Thoracic aorta (tissue), 2 donors: ENCODE measurements around the gene TULP4. TPM values are rescaled to one million over a fixed set of nuclear protein-coding genes. Genes with fewer than 3 reads are reported as not detected.

Experiments
- ATAC-seq: fragments of 150-250 bp; one replicate; pipeline ENCODE4 v1.8.0; 2017; ENCODE audit warnings: low read depth; ENCODE audit not compliant: insufficient number of reproducible peaks, low FRiP score
- DNase-seq: peaks from one replicate; pipeline ENCODE4 v3.0.0-alpha.2; 2020; ENCODE audit warnings: low spot score
- H3K27ac ChIP-seq, 2 donors: fragments of 200-600 bp; sonication (generic); 1 replicate in 1 of 2; 2 replicates in 1 of 2; pipeline ENCODE4 v1.5.1; 2016; ENCODE audit warnings: mild to moderate bottlenecking in 2 of 2, moderate library complexity in 2 of 2
- H3K27me3 ChIP-seq: fragments of 200-600 bp; sonication (generic); replicated peaks from 2 replicates; pipeline ENCODE4 v1.6.0; 2016; ENCODE audit warnings: mild to moderate bottlenecking; ENCODE audit not compliant: insufficient read depth
- H3K36me3 ChIP-seq: fragments of 200-600 bp; sonication (generic); one replicate; pipeline ENCODE4 v1.5.1; 2016
- H3K4me1 ChIP-seq, 2 donors: fragments of 200-600 bp; sonication (generic); 1 replicate in 1 of 2; 2 replicates in 1 of 2; pipeline versions ENCODE4 v1.5.1 to v1.6.0; 2016; ENCODE audit warnings: low read depth in 2 of 2, mild to moderate bottlenecking in 1 of 2; ENCODE audit not compliant: control insufficient read depth in 1 of 2
- H3K4me3 ChIP-seq: fragments of 200-600 bp; sonication (generic); 2 replicates; pipeline ENCODE4 v1.5.1; 2016; ENCODE audit warnings: mild to moderate bottlenecking
- H3K9me3 ChIP-seq: fragments of 200-600 bp; sonication (generic); 2 replicates; pipeline ENCODE4 v1.5.1; 2016
- total RNA-seq, 2 donors: library from RNA; depleted of rRNA; stranded (reverse); fragments of >200 nt; gene quantifications; one replicate each; pipeline versions ENCODE4 v1.1.0 to v1.2.3, GENCODE V29; 2016
- TF ChIP-seq, protein P1 (sequence below): fragments of 200-600 bp; sonication (generic); IDR thresholded peaks from one replicate; pipeline ENCODE4 v1.5.1; 2019; ENCODE audit warnings: antibody characterized with exemption

The TULP4 gene
- total RNA-seq, 2 donors from 2014 or later = 75.5 to 189 TPM

DNA sequence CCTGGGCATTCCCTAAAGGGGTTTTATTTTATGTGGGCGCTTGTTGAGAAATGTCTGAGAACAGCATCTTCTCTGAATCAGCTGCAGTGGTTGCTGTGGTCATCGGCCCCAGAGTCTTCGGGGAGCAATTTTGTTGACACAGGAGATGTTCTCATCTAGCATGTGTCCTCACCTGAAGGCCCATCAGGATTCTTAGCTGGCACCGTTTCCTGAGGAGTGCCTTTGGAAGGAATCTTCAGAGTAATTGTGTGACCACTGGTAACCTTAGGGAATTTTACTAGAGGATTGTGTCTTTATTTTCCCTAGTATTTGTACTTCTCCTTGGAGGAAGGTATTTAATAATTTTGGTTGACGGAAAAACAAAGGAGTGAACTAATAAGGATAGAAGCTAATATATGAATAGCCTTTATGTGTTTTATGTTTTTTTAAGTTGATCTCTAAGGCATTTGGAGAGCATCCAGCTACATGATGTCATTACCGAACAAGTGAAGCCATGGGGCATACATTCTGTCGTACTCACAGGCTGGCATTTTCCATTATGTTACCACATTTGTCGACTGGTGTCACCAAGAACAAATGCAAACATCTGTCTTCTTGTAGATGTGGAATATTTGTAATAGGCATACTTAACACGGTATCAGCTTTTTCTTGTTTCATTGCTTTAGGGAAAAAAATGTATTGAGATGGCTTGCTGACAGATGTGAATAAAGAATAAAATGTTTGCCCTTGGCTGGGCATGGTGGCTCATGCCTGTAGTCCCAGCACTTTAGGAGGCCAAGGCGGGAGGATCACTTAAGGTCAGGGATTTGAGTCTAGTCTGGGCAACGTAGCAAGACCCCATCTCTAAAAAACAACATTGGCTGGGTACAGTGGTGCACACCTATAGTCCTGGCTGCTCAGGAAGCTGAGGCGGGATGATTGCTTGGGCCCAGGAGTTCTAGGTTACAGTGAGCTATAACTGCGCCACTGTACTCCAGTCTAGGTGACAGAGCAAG, 41.9 kb downstream of the TULP4 start:
- Histone ChIP-seq H3K36me3 (no peaks in the 10 kb centered on the region), H3K27ac (no peak overlapping the region), H3K4me3 (no peak overlapping the region), H3K4me1 (no peaks in the 10 kb centered on the region), H3K27me3 (no peaks in the 10 kb centered on the region), H3K9me3 (no peaks in the 10 kb centered on the region)
- TF ChIP-seq, protein P1, sequence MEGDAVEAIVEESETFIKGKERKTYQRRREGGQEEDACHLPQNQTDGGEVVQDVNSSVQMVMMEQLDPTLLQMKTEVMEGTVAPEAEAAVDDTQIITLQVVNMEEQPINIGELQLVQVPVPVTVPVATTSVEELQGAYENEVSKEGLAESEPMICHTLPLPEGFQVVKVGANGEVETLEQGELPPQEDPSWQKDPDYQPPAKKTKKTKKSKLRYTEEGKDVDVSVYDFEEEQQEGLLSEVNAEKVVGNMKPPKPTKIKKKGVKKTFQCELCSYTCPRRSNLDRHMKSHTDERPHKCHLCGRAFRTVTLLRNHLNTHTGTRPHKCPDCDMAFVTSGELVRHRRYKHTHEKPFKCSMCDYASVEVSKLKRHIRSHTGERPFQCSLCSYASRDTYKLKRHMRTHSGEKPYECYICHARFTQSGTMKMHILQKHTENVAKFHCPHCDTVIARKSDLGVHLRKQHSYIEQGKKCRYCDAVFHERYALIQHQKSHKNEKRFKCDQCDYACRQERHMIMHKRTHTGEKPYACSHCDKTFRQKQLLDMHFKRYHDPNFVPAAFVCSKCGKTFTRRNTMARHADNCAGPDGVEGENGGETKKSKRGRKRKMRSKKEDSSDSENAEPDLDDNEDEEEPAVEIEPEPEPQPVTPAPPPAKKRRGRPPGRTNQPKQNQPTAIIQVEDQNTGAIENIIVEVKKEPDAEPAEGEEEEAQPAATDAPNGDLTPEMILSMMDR = no peak
- DNase-seq = no peak
- ATAC-seq = no peak

DNA sequence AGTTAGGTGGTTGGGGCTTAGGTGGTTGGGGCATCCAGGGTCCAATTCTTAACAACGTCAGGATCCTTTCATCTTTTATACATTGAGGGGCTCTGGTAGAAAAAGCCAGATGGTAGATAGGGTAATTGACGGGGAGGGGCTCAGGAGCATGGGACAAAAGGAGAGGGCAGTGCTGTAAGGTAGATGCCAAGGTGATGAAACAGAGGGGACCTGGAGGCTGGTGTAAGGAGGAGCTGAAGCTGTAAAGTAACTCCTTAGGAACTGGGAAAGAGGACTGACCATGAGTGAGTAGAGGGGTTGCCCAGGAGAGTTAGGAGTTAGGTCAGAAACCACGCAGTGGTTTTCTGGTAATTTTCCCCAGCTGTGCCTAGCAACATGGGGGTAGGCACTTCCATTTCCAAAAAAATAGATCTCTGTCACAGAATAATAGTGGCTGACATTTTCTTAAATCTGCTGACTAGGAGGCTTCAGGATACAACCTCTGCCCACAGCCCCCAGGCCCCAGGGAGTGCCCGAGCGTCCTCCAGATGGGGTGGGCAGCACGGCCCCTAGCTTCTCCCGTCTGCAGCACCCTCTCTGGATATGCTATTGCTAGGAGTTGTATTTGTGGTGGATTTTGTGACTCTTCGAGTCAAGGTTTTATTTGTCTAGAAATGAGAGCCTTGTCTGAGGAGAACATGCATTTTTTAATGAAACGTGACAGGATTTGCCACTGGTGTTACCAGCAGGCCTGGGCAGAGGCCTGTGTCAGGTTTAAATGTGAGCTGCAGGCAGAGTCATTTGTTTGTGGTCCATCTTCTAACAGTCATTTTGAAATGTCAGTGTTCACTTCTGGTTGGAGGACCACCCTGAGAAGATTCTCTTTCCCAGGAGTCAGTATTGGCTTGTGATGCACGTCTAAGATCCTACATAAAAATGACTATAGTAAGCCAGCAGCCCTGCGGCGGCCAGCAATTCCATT, 44.6 kb downstream of the TULP4 start:
- H3K4me3 ChIP-seq = no peak overlapping the region
- no peaks in the 10 kb centered on the region for H3K36me3 ChIP-seq
- H3K27ac ChIP-seq = no peak overlapping the region
- TF ChIP-seq, protein P1 = no peak
- H3K27me3 ChIP-seq = no peaks in the 10 kb centered on the region
- DNase-seq = no peak
- ATAC-seq = no peak
- H3K4me1 ChIP-seq = no peaks in the 10 kb centered on the region
- no peaks in the 10 kb centered on the region for H3K9me3 ChIP-seq

DNA sequence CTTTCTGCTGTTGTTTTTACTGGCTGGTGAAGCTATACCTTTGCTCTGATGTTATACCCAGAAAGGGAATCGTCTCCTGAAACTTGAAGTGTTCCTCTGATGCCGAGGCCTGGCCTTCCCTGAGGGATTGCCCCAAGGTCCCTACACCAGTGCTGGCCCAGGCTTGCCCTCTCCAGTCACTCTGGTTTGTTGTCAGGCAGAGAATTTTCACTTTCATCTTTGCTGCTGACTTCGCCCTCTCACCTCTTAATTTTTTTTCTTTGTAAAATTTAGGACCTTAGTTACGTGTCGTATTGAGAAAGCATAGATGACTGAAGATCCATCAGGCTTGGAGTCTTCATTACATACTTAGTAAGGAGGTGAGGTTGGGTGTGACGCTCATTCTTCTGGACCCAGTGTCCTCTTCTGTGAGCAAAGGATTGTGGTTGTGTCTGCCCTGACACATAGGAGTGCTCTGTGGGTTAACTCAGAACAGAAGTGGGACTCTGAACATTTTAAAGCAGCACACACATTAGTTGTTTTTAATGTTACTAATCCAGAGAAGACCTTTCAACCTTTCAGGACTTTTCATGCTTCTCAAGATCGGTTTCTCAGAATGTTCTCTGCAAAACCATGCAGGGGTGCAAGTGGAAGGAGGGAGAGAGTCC, 45.4 kb downstream of the TULP4 start:
- DNase-seq (no peak), ATAC-seq (no peak)
- H3K4me1 ChIP-seq = no peaks in the 10 kb centered on the region
- TF ChIP-seq, protein P1 = no peak
- H3K9me3 ChIP-seq = no peaks in the 10 kb centered on the region
- H3K27ac ChIP-seq = no peak overlapping the region
- H3K36me3 ChIP-seq = no peaks in the 10 kb centered on the region
- H3K4me3 ChIP-seq = no peak overlapping the region
- no peaks in the 10 kb centered on the region for H3K27me3 ChIP-seq

DNA sequence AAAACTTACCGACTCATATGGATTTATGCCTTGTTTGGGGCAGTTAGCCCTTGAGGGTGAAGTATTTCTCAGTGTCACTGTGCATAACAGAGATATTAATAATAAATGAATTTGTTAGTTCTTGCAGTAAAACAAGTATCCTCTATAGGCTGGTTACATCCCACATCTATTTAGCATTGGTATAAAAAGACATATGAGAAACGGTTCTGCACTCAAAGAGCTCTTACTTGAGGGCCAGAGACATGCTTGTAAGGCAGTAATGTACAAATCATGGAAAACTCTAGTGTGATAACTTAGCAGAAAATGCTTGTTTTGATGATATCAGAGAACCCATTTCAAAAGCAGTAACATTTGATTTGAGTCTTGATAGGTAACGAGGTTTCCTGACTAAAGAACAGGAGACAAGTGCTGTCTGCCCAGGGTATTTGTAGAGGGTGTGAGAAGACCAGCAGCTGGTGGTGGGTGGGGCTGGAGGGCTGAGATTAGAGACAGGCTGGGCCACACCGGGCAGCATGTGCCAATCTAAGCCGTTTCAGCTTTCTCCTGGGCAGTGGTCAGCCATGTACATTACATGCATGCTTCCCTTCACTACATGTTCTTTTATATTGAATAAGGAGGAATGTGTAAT, 46.3 kb downstream of the TULP4 start:
- ATAC-seq = no peak

More for the DNA sequence above, 46.3 kb downstream of the TULP4 start:
- Histone ChIP-seq H3K4me3 (no peak overlapping the region), H3K9me3 (no peaks in the 10 kb centered on the region), H3K36me3 (no peaks in the 10 kb centered on the region), H3K27ac (no peak overlapping the region), H3K4me1 (no peaks in the 10 kb centered on the region), H3K27me3 (no peaks in the 10 kb centered on the region)
- TF ChIP-seq, protein P1 = no peak
- DNase-seq = no peak
